Measurements from ENCODE around the gene PLEKHG2.
"Not testable (repeated sequence)": the region's sequence is repeated elsewhere in the genome, so short reads cannot be mapped to it uniquely, and the experiment has no call there.

The PLEKHG2 gene

DNA sequence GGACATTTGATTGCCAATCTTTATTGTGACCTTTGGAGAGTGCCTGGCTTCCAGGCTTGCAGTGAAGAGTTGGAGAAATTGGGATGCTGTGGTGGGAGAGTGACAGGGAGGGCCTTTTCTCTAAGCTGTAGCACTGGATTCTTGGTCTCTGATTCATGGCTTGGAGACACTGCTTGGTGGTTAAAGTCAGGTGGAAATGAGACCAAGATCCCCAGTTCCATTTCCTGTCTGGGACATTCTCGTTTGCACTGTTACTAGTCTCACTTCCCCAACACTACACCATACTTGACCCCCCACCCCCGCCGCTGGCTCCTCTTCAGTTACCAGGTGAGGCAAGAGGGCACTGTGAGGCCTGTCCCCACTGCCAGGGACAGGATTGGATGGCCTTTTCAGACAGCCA, 35.8 kb downstream of the PLEKHG2 start:
- DNase-seq (ENCODE audit: low read depth): no peak

DNA sequence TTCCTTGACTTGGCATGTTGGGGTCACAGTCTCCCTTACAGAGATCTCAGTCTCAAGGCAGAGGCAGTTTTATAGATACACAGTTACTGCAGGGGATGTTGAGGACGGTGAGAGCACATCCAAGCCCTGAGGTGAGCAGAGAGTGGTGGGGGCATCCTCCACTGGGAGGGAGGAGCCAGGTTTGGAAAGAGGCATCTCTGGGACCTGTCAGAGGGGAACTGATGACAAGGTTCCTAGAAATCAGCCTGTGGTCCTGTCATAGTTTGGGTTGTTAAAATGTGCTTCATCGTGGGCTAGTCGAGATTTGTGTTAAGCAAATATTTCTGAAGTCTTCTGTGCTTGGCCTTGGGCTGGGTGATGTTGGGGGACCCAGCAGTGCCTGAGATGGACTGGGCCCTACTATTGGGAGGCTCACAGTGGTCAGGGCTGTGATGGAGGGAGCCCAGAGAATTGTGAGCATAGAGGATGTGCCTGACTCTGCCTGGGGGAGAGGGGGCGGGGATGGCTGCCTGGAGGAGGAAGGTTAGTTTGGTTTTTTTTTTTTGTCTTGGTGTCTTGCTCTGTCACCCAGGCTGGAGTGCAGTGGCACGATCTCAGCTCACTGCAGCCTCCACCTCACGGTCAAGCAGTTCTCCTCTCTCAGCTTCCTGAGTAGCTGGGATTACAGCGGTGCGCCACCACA, 36.8 kb downstream of the PLEKHG2 start:
- DNase-seq (ENCODE audit: low read depth): no peak

DNA sequence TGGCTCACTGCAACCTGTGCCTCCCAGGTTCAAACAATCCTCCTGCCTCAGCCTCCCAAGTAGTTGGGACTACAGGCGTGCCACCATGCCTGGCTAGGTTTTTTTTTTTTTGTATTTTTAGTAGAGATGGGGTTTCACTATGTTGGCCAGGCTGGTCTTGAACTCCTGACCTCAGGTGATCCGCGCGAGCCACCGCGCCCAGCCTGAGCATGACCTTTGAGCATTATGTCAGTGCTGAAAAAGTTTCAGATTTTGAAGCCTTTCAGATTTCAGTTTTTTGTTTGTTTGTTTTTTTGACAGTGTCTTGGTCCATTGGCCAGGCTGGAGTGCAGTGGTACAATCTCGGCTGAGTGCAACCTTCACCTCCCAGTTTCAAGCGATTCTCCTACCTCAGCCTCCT, 38.8 kb downstream of the PLEKHG2 start:
- not testable (repeated sequence) for DNase-seq (ENCODE audit: low read depth)

DNA sequence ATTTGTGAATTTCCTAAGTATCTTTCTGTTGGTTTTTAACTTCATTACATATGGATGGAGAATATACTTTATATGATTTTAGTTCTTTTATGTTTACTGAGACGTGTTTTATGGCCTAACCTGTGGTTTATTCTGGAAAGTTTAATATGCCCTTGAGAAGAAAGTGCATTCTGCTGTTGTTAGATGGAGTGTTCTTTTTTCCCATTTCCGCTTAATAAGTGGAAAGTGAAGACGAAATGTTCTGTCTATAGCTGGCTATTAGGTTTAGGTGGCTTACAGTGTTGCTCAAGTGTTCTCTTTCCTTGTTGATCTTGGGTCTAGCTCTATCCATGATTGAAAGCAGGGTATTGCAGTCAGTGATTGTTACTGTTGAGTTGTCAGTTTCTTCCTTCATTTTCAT, 50.9 kb downstream of the PLEKHG2 start:
- no peak for DNase-seq (ENCODE audit: low read depth)

DNA sequence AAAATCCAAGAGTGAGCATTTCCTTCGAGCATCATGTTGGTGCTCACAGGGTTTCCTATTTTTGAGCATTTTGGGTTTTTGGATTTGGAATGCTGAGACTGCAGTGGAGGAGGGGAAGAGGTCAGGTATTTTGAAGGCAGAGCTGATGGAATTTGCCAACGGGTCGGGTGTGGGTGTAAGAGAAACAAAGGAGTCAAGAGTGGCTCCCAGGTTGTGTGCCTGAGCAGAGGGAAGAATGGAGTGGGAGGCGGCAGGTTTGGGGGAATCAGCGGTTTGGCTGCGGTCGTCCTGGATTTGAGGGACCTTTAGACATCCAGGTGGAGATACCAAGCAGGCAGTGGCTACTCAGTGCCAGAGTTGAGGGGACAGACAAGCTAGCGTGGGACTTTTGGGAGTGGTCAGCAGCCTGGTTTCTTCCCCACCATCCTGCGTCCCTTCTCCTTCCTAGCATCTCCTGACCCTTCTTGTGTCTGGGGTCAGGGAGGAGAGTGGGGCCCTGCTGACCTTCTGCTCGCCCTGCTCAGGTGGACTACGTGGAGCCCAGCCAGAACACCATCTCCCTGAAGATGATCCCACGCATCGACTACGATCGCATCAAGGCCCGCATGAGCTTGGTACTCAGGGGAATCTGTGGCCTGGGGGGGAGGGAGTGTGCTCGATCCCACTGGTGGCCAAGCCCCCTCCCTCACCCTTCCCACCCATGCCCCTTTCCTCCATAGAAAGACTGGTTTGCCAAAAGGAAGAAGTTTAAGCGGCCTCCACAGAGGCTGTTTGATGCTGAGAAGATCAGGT, 53.7 kb downstream of the PLEKHG2 start:
- DNase-seq (ENCODE audit: low read depth): no peak

DNA sequence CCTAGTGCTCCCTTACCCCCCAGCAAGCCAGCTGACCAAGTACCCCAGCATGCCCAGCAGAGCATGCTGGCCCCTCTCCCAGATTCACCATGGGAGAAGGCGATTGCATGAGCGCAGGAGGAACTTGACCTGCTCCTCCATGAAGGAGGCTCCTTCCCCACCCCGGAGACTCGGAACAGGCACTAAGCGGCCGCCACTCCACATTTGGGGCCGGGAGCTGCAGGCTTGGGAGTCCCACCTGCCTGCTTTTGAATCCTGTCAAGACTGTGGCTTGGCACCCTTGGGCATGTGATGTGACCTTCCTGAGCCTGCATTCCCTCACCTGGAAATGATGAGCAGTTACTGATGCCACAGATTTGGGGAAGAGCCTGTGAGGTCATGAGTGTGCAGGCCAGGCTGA, 55.5 kb downstream of the PLEKHG2 start:
- DNase-seq (ENCODE audit: low read depth): no peak

DNA sequence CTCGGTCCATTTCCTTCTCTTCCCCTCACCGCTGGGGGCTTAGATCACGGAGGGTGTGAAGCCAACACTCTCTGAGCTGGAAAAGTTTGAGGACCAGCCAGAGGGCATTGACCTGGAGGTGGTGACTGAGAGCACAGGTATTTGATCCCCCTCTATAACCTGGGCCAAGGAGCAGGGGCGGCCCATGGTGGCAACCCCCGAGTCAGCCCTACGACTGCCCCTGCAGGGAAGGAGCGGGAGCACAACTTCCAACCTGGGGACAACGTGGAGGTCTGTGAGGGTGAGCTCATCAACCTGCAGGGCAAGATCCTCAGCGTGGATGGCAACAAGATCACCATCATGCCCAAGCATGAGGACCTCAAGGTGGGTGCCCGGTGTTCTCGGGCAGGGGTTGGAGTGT, 56.6 kb downstream of the PLEKHG2 start:
- DNase-seq (ENCODE audit: low read depth): no peak

DNA sequence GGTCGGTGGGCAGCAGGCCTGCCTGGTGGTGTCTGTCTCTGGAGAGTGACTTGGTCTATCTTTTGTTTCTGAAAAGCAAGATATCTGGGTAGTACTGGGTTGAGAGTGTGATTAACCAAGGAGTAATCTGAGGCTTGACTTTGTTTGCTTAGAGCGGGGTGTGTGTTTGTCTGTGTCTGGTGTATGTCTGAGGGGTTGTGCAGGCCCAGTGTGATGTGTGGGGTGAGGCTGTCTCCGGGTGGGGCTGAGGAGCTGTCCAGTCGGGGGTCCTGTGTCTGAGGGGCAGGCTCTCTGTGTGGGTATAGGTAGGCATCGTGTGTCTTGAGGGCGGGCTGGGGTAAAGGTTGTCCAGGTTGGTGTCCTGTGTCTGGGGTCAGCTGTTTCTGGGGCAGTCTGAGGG, 57.1 kb downstream of the PLEKHG2 start:
- DNase-seq (ENCODE audit: low read depth): no peak

DNA sequence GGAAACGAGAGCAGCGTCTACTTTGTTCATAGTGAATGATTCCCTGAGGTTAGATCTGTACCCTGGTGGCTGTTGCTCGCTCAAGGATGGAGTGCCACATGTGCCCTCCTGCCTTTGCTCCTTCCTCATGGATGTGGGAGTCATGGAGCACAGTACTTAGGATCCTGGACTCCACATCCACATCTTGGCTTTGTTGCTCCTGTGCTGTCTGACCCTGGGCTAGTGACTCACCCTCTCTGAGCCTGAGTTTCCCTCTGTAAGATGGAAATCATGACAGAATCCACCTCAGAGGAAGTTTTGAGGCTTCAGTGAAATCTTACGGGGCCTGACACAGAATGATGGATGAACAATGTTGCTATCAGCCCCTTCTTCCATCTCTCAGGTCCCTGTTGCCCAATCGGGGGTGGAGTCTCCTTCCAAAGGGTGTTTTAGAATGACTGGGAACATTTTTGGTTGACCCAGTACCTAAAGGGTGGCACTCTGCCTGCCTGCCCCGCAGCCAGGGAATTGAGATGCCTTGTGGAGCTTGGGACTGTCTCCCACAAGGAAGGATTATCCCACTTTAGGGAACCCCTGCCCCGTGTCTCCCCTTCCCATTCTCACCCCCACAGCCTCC, 58.4 kb downstream of the PLEKHG2 start:
- DNase-seq (ENCODE audit: low read depth): no peak

DNA sequence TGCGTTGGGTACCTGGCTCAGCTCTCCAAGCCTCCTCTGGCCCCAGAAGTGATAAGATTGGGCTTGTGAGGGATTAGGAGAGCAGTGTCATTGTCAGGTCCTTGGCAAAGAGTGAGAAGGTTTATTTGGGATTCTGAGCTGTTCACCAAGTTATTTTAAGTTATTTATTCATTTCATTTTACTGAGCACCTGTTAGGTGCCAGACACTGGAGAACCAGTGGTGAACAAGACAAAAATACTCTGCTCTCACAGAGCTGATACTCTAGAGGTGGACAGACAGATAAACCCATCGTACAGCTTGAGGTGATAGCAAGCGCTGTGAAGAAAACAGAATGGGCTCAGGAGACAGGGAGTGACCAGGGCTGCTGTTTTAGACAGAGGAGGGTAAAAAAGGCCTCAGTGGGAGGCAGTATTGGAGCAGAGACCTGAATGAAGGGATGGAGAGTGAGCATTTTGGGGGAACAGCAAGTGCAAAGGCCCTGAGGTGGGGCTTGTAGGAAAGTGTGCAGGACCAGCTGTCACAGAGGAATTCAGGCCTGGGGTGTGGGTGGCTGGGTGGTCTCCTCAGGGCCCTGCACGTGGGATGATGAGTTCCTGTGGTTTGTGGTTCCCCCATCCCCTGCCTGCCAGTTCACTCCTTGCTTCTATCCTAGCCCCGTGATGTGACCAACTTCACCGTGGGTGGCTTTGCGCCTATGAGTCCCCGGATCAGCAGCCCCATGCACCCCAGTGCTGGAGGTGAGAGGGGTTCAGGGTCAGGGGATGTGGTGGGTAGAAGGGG, 59.5 kb downstream of the PLEKHG2 start:
- no peak for DNase-seq (ENCODE audit: low read depth)

DNA sequence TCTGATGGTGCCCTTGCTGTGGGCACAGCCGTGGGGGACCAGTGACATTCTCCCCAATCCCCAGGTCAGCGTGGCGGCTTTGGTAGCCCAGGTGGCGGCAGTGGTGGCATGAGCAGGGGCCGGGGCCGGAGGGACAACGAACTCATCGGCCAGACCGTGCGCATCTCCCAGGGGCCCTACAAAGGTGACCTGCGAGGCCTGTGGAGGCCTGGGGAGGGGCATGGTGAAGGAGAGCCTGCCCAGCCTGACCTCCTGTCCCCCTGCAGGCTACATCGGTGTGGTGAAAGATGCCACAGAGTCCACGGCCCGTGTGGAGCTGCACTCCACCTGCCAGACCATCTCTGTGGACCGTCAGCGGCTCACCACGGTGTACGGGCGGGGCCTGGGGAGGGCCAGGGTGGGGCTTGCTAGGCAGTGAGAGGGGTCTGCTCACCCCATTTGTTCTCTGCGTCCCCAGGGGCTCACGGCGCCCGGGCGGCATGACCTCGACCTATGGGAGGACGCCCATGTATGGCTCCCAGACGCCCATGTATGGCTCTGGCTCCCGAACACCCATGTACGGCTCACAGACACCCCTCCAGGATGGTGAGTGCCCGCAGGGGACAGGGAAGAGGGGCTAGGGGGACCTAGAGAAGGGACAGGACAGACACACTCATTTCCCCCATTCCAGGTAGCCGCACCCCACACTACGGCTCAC, 60.4 kb downstream of the PLEKHG2 start:
- no peak for DNase-seq (ENCODE audit: low read depth)

DNA sequence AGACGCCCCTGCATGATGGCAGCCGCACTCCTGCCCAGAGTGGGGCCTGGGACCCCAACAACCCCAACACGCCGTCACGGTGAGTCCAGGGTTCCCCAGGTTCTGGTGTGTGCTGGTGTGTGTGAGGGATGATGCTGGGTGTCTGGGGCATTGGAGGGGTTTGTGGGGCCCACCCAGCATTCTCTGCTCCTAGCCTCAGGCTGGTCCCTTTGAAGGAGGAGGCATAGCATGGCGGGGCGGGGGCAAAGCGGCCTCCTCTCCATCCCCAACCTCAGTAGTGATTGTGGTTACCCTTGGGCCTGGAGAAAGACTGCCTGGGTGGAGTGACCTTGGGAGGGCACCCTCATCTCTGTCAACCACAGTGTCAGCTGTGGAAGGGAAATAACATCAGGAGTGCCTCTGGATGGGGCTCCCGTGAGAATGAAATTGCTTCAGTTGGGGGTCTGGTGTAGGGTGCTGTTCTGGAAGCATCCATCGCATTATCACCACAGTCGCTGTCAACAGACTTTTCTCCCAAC, 61.0 kb downstream of the PLEKHG2 start:
- no peak for DNase-seq (ENCODE audit: low read depth)

DNA sequence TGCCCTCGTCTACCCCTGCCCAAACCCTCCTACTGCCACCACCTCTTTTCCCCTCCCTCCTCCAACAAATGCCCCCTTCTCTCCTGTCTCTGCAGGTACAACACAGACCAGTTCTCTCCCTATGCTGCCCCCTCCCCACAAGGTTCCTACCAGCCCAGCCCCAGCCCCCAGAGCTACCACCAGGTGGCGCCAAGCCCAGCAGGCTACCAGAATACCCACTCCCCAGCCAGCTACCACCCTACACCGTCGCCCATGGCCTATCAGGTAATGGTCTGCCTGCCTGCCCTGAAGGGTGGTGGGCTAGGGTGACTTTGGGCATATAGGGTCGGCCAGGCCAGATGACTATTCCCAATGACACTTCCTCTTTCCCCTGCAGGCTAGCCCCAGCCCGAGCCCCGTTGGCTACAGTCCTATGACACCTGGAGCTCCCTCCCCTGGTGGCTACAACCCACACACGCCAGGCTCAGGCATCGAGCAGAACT, 61.7 kb downstream of the PLEKHG2 start:
- peak; percentile 56 for DNase-seq (ENCODE audit: low read depth)

DNA sequence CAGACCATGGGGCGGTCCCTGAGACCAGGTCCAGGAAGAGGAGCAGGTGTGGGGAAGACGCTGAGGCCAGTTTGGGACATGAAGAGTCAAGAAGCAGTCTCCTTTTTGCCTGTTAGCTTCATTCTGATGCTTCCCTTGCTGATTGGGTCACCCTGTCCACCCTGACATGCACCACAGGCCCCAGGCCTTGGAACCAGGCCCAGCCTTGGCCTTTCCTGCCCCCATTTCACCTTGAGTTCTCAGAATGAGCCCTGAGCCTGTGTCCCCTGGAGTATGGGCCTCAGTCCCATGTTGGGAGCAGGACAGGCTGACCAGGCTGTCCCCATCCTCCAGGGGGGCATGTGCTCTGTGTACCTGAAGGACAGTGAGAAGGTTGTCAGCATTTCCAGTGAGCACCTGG, 63.3 kb downstream of the PLEKHG2 start:
- no peak for DNase-seq (ENCODE audit: low read depth)
